GM21786 (cell line): ENCODE data around the gene GAA.

Experiments
- ATAC-seq: cut with Tn5 transposase; IDR thresholded peaks from one replicate; pipeline ENCODE4 v1.9.1; 2021; ENCODE audit not compliant: unreplicated experiment

Gene GAA

GRCh38 chr17:80116921-80117380 is 15.6 kb downstream of the GAA start:
- ATAC-seq: no peak

GRCh38 chr17:80117491-80118401 is 16.4 kb downstream of the GAA start:
- ATAC-seq: no peak

GRCh38 chr17:80118601-80119270 is 17.4 kb downstream of the GAA start:
- ATAC-seq: no peak

- ATAC-seq: no peak
Measured at GRCh38 chr17:80119271-80119791, 17.9 kb downstream of the GAA start.

- ATAC-seq: no peak
Measured at GRCh38 chr17:80119839-80120238, 18.5 kb downstream of the GAA start.

GRCh38 chr17:80122026-80122575 is 20.7 kb downstream of the GAA start:
- ATAC-seq: no peak

- ATAC-seq: no peak
Measured at GRCh38 chr17:80122926-80123505, 21.6 kb downstream of the GAA start.

GRCh38 chr17:80123791-80124190 is 22.4 kb downstream of the GAA start:
- ATAC-seq: no peak

GRCh38 chr17:80124351-80124981 is 23.1 kb downstream of the GAA start:
- ATAC-seq: no peak

GRCh38 chr17:80125656-80126448 is 24.5 kb downstream of the GAA start:
- no peak for ATAC-seq

GRCh38 chr17:80126449-80126715 is 25.0 kb downstream of the GAA start:
- ATAC-seq: no peak

- ATAC-seq: no peak
Measured at GRCh38 chr17:80129006-80129565, 27.7 kb downstream of the GAA start.

GRCh38 chr17:80130992-80131391 is 29.6 kb downstream of the GAA start:
- ATAC-seq: no peak

GRCh38 chr17:80132906-80133625 is 31.7 kb downstream of the GAA start:
- no peak for ATAC-seq

- ATAC-seq: no peak
Measured at GRCh38 chr17:80133626-80133970, 32.2 kb downstream of the GAA start.

- ATAC-seq: no peak
Measured at GRCh38 chr17:80137131-80137530, 35.8 kb downstream of the GAA start.

- no peak for ATAC-seq
Measured at GRCh38 chr17:80138856-80139426, 37.6 kb downstream of the GAA start.

- ATAC-seq: no peak
Measured at GRCh38 chr17:80141463-80142165, 40.2 kb downstream of the GAA start.
